B cell (primary cell): ENCODE data around the gene VSTM2L. TPM values are rescaled to one million over a fixed set of nuclear protein-coding genes. Genes with fewer than 3 reads are reported as not detected.

Experiments
- ATAC-seq: fragments of 200-7000 bp; cut with Tn5 transposase; one replicate; pipeline ENCODE4 v1.10.0; 2021; ENCODE audit warnings: low read depth, mild to moderate bottlenecking, moderate number of reproducible peaks, moderate library complexity
- CTCF ChIA-PET: fragments of 350-600 bp; sonication (Branson Sonifier 250); formaldehyde crosslinking; loops from one replicate; lab custom pipeline; 2021; ENCODE audit warnings: antibody characterized with exemption, inconsistent platforms; lab: Charles Lee
- POLR2A ChIA-PET: fragments of 350-600 bp; sonication (Branson Sonifier 250); formaldehyde crosslinking; loops from one replicate; lab custom pipeline; 2021; ENCODE audit warnings: antibody characterized with exemption; lab: Charles Lee
- DNase-seq: peaks from one replicate; pipeline ENCODE4 v3.0.0; 2013
- H2AFZ ChIP-seq: 2 replicates; pipeline ENCODE4 v1.6.1; 2012; ENCODE audit warnings: mild to moderate bottlenecking, low read depth, low read length; ENCODE audit not compliant: insufficient read depth, poor library complexity, severe bottlenecking
- H3K27ac ChIP-seq, 2 donors: 1 replicate in 1 of 2; 2 replicates in 1 of 2; pipeline ENCODE4 v1.5.1; 2012 to 2013; ENCODE audit warnings: low read length in 2 of 2, mild to moderate bottlenecking in 2 of 2, moderate library complexity in 1 of 2
- H3K27me3 ChIP-seq, 4 experiments: fragments of 200-600 bp in 1 of 4; sonication (generic) in 1 of 4; replicated peaks in 1 of 4; 1 replicate in 2 of 4; 2 replicates in 2 of 4; pipeline versions ENCODE4 v1.6.1 to v1.7.0; 2013 to 2016; ENCODE audit warnings: low read length in 3 of 4, mild to moderate bottlenecking in 2 of 4, mixed read lengths in 1 of 4, moderate library complexity in 1 of 4; ENCODE audit not compliant: insufficient read depth in 4 of 4, control insufficient read depth in 3 of 4; ENCODE audit errors: control extremely low read depth in 1 of 4
- H3K36me3 ChIP-seq, 2 experiments: replicated peaks in 1 of 2; 1 replicate in 1 of 2; 2 replicates in 1 of 2; pipeline versions ENCODE4 v1.6.1 to v1.7.1; 2013; ENCODE audit warnings: low read length in 1 of 2; ENCODE audit not compliant: insufficient read depth in 2 of 2, control insufficient read depth in 1 of 2; ENCODE audit errors: control extremely low read depth in 1 of 2, extremely low read depth in 1 of 2
- H3K4me1 ChIP-seq, 2 donors: fragments of 200-600 bp in 1 of 2; sonication (generic) in 1 of 2; 1 replicate in 1 of 2; 2 replicates in 1 of 2; pipeline versions ENCODE4 v1.5.1 to v1.6.1; 2013 to 2017; ENCODE audit warnings: low read length in 2 of 2; ENCODE audit not compliant: control insufficient read depth in 2 of 2, insufficient read depth in 2 of 2
- H3K4me2 ChIP-seq: replicated peaks from 2 replicates; pipeline ENCODE3; 2012; ENCODE audit warnings: mild to moderate bottlenecking, low read depth, low read length; ENCODE audit not compliant: poor library complexity, severe bottlenecking
- H3K4me3 ChIP-seq, 5 experiments: fragments of 200-600 bp in 1 of 5; sonication (generic) in 1 of 5; 1 replicate in 3 of 5; 2 replicates in 2 of 5; pipeline versions ENCODE4 v1.5.1 to v1.7.0; 2011 to 2016; ENCODE audit warnings: low read length in 4 of 5, mild to moderate bottlenecking in 4 of 5, low read depth in 2 of 5, control low read depth in 1 of 5, moderate library complexity in 1 of 5; ENCODE audit not compliant: insufficient read depth in 1 of 5; ENCODE audit errors: control extremely low read depth in 1 of 5, extremely low read depth in 1 of 5
- H3K79me2 ChIP-seq: fragments of 200-600 bp; sonication (generic); one replicate; pipeline ENCODE4 v1.6.0; 2016; ENCODE audit warnings: low read length; ENCODE audit not compliant: control insufficient read depth, insufficient read depth
- H3K9ac ChIP-seq: fragments of 200-600 bp; sonication (generic); 2 replicates; pipeline ENCODE4 v1.6.1; 2017; ENCODE audit warnings: mild to moderate bottlenecking, low read length, moderate library complexity
- H3K9me3 ChIP-seq, 3 donors: one replicate each; pipeline versions ENCODE4 v1.6.1 to v1.7.1; 2013; ENCODE audit warnings: low read length in 2 of 3; ENCODE audit not compliant: control insufficient read depth in 2 of 3, insufficient read depth in 1 of 3; ENCODE audit errors: control extremely low read depth in 1 of 3
- H4K20me1 ChIP-seq: 2 replicates; pipeline ENCODE4 v1.6.0; 2012; ENCODE audit warnings: mild to moderate bottlenecking, low read length; ENCODE audit not compliant: insufficient read depth, control insufficient read depth, poor library complexity, severe bottlenecking
- H3K27ac Mint-ChIP-seq: one replicate; pipeline ENCODE4 v1.8.0; 2021; ENCODE audit warnings: mixed read lengths
- H3K27me3 Mint-ChIP-seq: one replicate; pipeline ENCODE4 v1.8.0; 2021; ENCODE audit warnings: mixed read lengths
- H3K4me1 Mint-ChIP-seq: one replicate; pipeline ENCODE4 v1.8.0; 2021; ENCODE audit warnings: mixed read lengths
- H3K4me3 Mint-ChIP-seq: one replicate; pipeline ENCODE4 v1.8.0; 2021; ENCODE audit warnings: mixed read lengths
- H3K9me3 Mint-ChIP-seq: one replicate; pipeline ENCODE4 v1.8.0; 2022; ENCODE audit warnings: mixed read lengths; ENCODE audit not compliant: insufficient read depth
- EZH2 ChIP-seq: IDR thresholded peaks from 2 replicates; pipeline ENCODE4 v1.6.1; 2012; ENCODE audit warnings: borderline replicate concordance, low read depth, mild to moderate bottlenecking, moderate library complexity, low read length; ENCODE audit not compliant: insufficient read depth, poor library complexity, severe bottlenecking
- WGBS: methylation state at CpG from one replicate; pipeline ENCODE4 v1.1.5; 2013; ENCODE audit warnings: missing lambda C conversion rate; ENCODE audit not compliant: insufficient coverage; 5-methylcytosine and 5-hydroxymethylcytosine counted together
- intact Hi-C: fragments of 100-400 bp; cut with micrococcal nuclease; formaldehyde crosslinking; loops from one replicate; pipeline ENCODE4 v1.10.0; 2022
- polyA plus RNA-seq: library from polyadenylated mRNA; depleted of rRNA; stranded (reverse); fragments of >200 nt; gene quantifications from 2 replicates; pipeline ENCODE4 v1.2.3, GENCODE V29; 2012
- total RNA-seq, 2 donors: library from RNA; stranded (reverse); fragments of 120-200 nt in 1 of 2; gene quantifications; 1 replicate in 1 of 2; 2 replicates in 1 of 2; pipeline versions ENCODE4 v1.2.3 to v1.2.4, GENCODE V29; 2013 to 2022
- TF ChIP-seq, protein P1 (sequence below): fragments of 200-600 bp; IDR thresholded peaks from one replicate; pipeline ENCODE4 v1.8.0; 2022; ENCODE audit warnings: antibody characterized with exemption, mild to moderate bottlenecking

VSTM2L gene
- total and polyA plus RNA-seq, 2 donors (not counting 1 experiment from before 2014, with no cell fraction given) = 0.25 TPM; not detected in 1

DNA sequence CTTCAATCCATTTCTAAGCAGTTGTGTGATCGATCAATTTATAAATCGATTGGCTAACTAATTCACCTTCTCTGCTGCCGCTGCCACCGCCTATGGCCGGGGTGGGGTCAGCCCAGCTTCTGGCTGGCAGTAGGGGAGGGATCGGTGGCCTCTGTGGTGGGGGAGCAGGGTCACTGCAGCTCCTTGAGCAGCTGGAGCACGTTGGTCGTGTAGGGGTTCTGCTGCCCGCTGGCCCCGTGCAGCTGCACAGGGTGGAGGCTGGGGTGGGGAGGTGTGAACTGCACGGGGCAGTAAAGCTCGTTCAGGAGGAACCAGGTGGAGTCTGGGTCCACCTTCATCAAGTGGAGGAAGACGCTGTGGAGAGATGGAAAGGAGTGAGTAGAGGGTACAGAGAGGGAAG, 80.4 kb downstream of the VSTM2L start:
- no peak overlapping the region for H3K27ac Mint-ChIP-seq
- ATAC-seq = no peak
- Histone ChIP-seq H3K4me3 (no peak overlapping the region), H3K27me3 (no peaks in the 10 kb centered on the region), H3K9ac (no peak overlapping the region), H4K20me1 (no peaks in the 10 kb centered on the region), H3K36me3 (peaks cover 2 to 35% of the 10 kb centered on the region in 2 experiments), H3K79me2 (no peaks in the 10 kb centered on the region), H3K4me2 (no peak overlapping the region), H3K27ac (no peak overlapping the region), H2AFZ (no peak overlapping the region), H3K9me3 (no peaks in the 10 kb centered on the region), H3K4me1 (no peaks in the 10 kb centered on the region)
- CTCF ChIA-PET = interaction anchor here (1.0 to 1.1 kb wide), 3 partner anchors 9 to 419 kb away, joined by 3 to 5 read pairs (median 3); no protein-coding TSS in a partner anchor
- POLR2A ChIA-PET = no interaction called here
- WGBS = 91% methylated on average over 12 of the region's 13 CpGs
- intact Hi-C loops = no loop called here
- H3K4me1 Mint-ChIP-seq = no peaks in the 10 kb centered on the region
- no peaks in the 10 kb centered on the region for H3K9me3 Mint-ChIP-seq
- TF ChIP-seq, protein P1, sequence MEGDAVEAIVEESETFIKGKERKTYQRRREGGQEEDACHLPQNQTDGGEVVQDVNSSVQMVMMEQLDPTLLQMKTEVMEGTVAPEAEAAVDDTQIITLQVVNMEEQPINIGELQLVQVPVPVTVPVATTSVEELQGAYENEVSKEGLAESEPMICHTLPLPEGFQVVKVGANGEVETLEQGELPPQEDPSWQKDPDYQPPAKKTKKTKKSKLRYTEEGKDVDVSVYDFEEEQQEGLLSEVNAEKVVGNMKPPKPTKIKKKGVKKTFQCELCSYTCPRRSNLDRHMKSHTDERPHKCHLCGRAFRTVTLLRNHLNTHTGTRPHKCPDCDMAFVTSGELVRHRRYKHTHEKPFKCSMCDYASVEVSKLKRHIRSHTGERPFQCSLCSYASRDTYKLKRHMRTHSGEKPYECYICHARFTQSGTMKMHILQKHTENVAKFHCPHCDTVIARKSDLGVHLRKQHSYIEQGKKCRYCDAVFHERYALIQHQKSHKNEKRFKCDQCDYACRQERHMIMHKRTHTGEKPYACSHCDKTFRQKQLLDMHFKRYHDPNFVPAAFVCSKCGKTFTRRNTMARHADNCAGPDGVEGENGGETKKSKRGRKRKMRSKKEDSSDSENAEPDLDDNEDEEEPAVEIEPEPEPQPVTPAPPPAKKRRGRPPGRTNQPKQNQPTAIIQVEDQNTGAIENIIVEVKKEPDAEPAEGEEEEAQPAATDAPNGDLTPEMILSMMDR = no peak
- no peak for TF ChIP-seq EZH2
- no peak for DNase-seq
- no peaks in the 10 kb centered on the region for H3K27me3 Mint-ChIP-seq
- H3K4me3 Mint-ChIP-seq = no peak overlapping the region

DNA sequence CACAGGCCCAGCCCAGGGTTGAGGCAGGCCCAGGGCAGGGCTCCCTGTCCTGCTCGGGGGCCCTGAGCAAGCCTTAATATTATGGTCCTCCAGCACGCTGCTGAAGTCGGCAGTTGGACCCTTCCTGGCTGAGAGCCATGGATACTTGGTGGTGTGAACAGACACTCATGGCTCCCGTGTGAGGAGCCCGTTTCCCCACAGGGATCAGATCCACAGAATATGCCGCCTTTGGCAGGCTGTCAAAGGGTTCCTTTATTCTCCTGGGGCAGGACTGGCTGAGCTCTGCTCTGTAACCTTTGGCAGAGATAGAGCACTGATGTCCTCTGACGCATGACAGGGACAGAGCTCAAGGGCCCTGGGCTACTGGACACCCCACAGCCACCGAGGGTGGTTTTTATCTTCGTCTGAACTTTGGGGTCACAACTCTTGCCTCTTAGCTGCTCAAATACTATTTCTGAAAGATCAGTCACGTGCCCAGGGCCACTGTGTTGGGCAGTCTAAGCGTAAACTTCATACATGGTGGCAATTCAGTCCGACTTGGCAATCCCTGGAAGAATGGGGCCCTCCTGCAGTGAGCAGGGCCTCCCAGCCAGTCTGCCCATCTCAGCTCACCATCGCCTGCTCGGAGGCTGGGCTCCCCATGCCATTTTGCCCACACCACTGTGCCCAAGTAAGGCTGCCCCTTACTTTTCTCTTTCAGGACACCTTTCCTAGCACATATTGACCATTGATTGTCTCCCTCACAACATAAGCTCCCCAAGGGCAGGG, 81.3 kb downstream of the VSTM2L start:
- ChIA-PET CTCF (interaction anchor here (1.0 kb wide), 1 partner anchor 8 kb away, joined by 3 read pairs; no protein-coding TSS in a partner anchor), POLR2A (no interaction called here)
- DNase-seq (no peak), ATAC-seq (no peak)
- no peak overlapping the region for H3K27ac ChIP-seq
- no peaks in the 10 kb centered on the region for H3K9me3 ChIP-seq
- TF ChIP-seq EZH2 = no peak
- TF ChIP-seq, protein P1 = no peak
- H3K27me3 Mint-ChIP-seq = no peaks in the 10 kb centered on the region
- peaks cover 2 to 44% of the 10 kb centered on the region in 2 experiments for H3K36me3 ChIP-seq
- no peaks in the 10 kb centered on the region for H3K4me1 ChIP-seq
- H3K9ac ChIP-seq = no peak overlapping the region
- no peak overlapping the region for H3K4me3 Mint-ChIP-seq
- no peak overlapping the region for H2AFZ ChIP-seq
- no peaks in the 10 kb centered on the region for H3K27me3 ChIP-seq
- H3K27ac Mint-ChIP-seq = no peak overlapping the region
- no peak overlapping the region for H3K4me3 ChIP-seq
- intact Hi-C loops = no loop called here
- WGBS = 96% methylated on average over 12 of the region's 14 CpGs
- no peaks in the 10 kb centered on the region for H3K9me3 Mint-ChIP-seq
- H3K79me2 ChIP-seq = no peaks in the 10 kb centered on the region
- no peak overlapping the region for H3K4me2 ChIP-seq
- no peaks in the 10 kb centered on the region for H3K4me1 Mint-ChIP-seq
- no peaks in the 10 kb centered on the region for H4K20me1 ChIP-seq
